ENCODE data around the gene LIMS1.

GRCh38 chr2:108626995-108627394 is 92.7 kb downstream of the LIMS1 start:
- TF ChIP-seq CTCF (IDR thresholded peaks at IDR 0.05) (no peak), EP300 (IDR thresholded peaks at IDR 0.05) (no peak), POLR2A (IDR thresholded peaks at IDR 0.05) (no peak), POLR2AphosphoS5 (IDR thresholded peaks at IDR 0.05) (no peak)

Measured in stomach (tissue), 4 donors.